Loucy (cell line): ENCODE results near the gene ACSBG1.
"Not testable (repeated sequence)": the region's sequence is repeated elsewhere in the genome, so short reads cannot be mapped to it uniquely, and the experiment has no call there.

ENCODE experiments used
- H2AFZ ChIP-seq: fragments of 200-600 bp; sonication (generic); 2 replicates; pipeline ENCODE4 v1.6.0; 2016; ENCODE audit warnings: antibody characterized with exemption, mild to moderate bottlenecking, low read length, moderate library complexity
- H3F3A ChIP-seq: fragments of 200-600 bp; 2 replicates; pipeline ENCODE4 v1.6.0; 2016; ENCODE audit warnings: antibody characterized with exemption, low read depth, mild to moderate bottlenecking
- H3K27me3 ChIP-seq: fragments of 200-600 bp; sonication (generic); 2 replicates; pipeline ENCODE4 v1.6.1; 2014; ENCODE audit warnings: low read length, mild to moderate bottlenecking; ENCODE audit not compliant: insufficient read depth, poor library complexity, severe bottlenecking
- H3K36me3 ChIP-seq: fragments of 200-600 bp; sonication (generic); 2 replicates; pipeline ENCODE4 v1.6.1; 2016; ENCODE audit warnings: low read length; ENCODE audit not compliant: insufficient read depth
- H3K4me1 ChIP-seq: fragments of 200-600 bp; sonication (generic); 2 replicates; pipeline ENCODE4 v1.5.1; 2014; ENCODE audit warnings: low read length, mild to moderate bottlenecking; ENCODE audit not compliant: insufficient read depth, poor library complexity, severe bottlenecking
- H3K4me2 ChIP-seq: fragments of 200-600 bp; sonication (generic); 2 replicates; pipeline ENCODE4 v1.6.0; 2014; ENCODE audit warnings: antibody characterized with exemption, low read length, low read depth, mild to moderate bottlenecking; ENCODE audit not compliant: poor library complexity, severe bottlenecking
- H3K4me3 ChIP-seq: fragments of 200-600 bp; sonication (generic); 2 replicates; pipeline ENCODE4 v1.5.1; 2014; ENCODE audit warnings: low read length, mild to moderate bottlenecking, mixed read lengths; ENCODE audit not compliant: poor library complexity, severe bottlenecking
- H3K79me2 ChIP-seq: fragments of 200-600 bp; sonication (generic); 2 replicates; pipeline ENCODE4 v1.6.1; 2014; ENCODE audit warnings: low read length; ENCODE audit not compliant: insufficient read depth
- H3K9ac ChIP-seq: fragments of 200-600 bp; sonication (generic); 2 replicates; pipeline ENCODE4 v1.6.0; 2014; ENCODE audit warnings: mild to moderate bottlenecking, low read depth, low read length, moderate library complexity; ENCODE audit not compliant: poor library complexity, severe bottlenecking
- H3K9me2 ChIP-seq: fragments of 200-600 bp; sonication (generic); replicated peaks from 2 replicates; pipeline ENCODE4 v1.6.1; 2016; ENCODE audit warnings: low read depth, low read length, mixed read lengths
- H3K9me3 ChIP-seq: fragments of 200-600 bp; sonication (generic); 2 replicates; pipeline ENCODE4 v1.6.1; 2014; ENCODE audit warnings: mild to moderate bottlenecking, antibody characterized with exemption, low read length, low read depth; ENCODE audit not compliant: insufficient read depth
- H4K20me1 ChIP-seq: fragments of 200-600 bp; sonication (generic); 2 replicates; pipeline ENCODE4 v1.6.0; 2014; ENCODE audit warnings: antibody characterized with exemption, low read length, mild to moderate bottlenecking; ENCODE audit not compliant: insufficient read depth, poor library complexity, severe bottlenecking
- CTCF ChIP-seq: fragments of 200-600 bp; sonication (generic); conservative IDR thresholded peaks from 2 replicates; pipeline ENCODE4 v1.5.1; 2014; ENCODE audit warnings: mild to moderate bottlenecking, antibody characterized with exemption, low read length
- EZH2phosphoT487 ChIP-seq: fragments of 200-600 bp; IDR thresholded peaks from 2 replicates; pipeline ENCODE4 v1.6.1; 2018; ENCODE audit warnings: antibody characterized with exemption, mild to moderate bottlenecking, moderate library complexity, borderline replicate concordance

Gene ACSBG1

GRCh38 chr15:78154955-78155354 lies 79.4 kb downstream of the ACSBG1 start:
- peaks cover 42% of the 10 kb centered on the region for H3K4me1 ChIP-seq
- no peaks in the 10 kb centered on the region for H3K9me2 ChIP-seq
- no peak overlapping the region for H3K9ac ChIP-seq
- no peaks in the 10 kb centered on the region for H3K9me3 ChIP-seq
- H3K27me3 ChIP-seq: no peaks in the 10 kb centered on the region
- TF ChIP-seq EZH2phosphoT487 (no peak), CTCF (no peak)
- peak overlapping the region; percentile 43 for H3K4me2 ChIP-seq
- H3F3A ChIP-seq: no peaks in the 10 kb centered on the region
- peaks cover 18% of the 10 kb centered on the region for H4K20me1 ChIP-seq
- H3K79me2 ChIP-seq: peaks cover 54% of the 10 kb centered on the region
- H3K36me3 ChIP-seq: peaks cover 13% of the 10 kb centered on the region
- H3K4me3 ChIP-seq: no peak overlapping the region
- H2AFZ ChIP-seq: no peak overlapping the region

- H3K79me2 ChIP-seq: peaks cover 61% of the 10 kb centered on the region
- peak overlapping the region; percentile 76 for H3K9ac ChIP-seq
Measured at GRCh38 chr15:78151075-78151474, 83.3 kb downstream of the ACSBG1 start.

GRCh38 chr15:78149805-78150751 lies 84.3 kb downstream of the ACSBG1 start:
- H3K9ac ChIP-seq: peak overlapping the region; percentile 76
- H3K4me2 ChIP-seq: peak overlapping the region; percentile 86
- H3K9me3 ChIP-seq: no peaks in the 10 kb centered on the region
- 0 out of 2 replicates have a peak overlapping the region, but pooled peaks have one; percentile 66 for H2AFZ ChIP-seq
- H4K20me1 ChIP-seq: peaks cover 25% of the 10 kb centered on the region
- H3K4me1 ChIP-seq: peaks cover 36% of the 10 kb centered on the region
- no peaks in the 10 kb centered on the region for H3K27me3 ChIP-seq
- peak overlapping the region; percentile 77 for H3K4me3 ChIP-seq
- no peak for TF ChIP-seq EZH2phosphoT487
- no peak for TF ChIP-seq CTCF
- no peaks in the 10 kb centered on the region for H3K36me3 ChIP-seq
- H3F3A ChIP-seq: no peaks in the 10 kb centered on the region
- no peaks in the 10 kb centered on the region for H3K9me2 ChIP-seq
- peaks cover 52% of the 10 kb centered on the region for H3K79me2 ChIP-seq

More at GRCh38 chr15:78151075-78151474, 83.3 kb downstream of the ACSBG1 start:
- H3K9me2 ChIP-seq, H2AFZ ChIP-seq, H3K9me3 ChIP-seq, H3F3A ChIP-seq, H3K36me3 ChIP-seq, H3K27me3 ChIP-seq: not testable (repeated sequence)
- Histone ChIP-seq H3K4me1 (peaks cover 45% of the 10 kb centered on the region), H3K4me2 (peak overlapping the region; percentile 86), H3K4me3 (peak overlapping the region; percentile 77), H4K20me1 (peaks cover 25% of the 10 kb centered on the region)
